ENCODE measurements around the gene ZFPM1.

DNA sequence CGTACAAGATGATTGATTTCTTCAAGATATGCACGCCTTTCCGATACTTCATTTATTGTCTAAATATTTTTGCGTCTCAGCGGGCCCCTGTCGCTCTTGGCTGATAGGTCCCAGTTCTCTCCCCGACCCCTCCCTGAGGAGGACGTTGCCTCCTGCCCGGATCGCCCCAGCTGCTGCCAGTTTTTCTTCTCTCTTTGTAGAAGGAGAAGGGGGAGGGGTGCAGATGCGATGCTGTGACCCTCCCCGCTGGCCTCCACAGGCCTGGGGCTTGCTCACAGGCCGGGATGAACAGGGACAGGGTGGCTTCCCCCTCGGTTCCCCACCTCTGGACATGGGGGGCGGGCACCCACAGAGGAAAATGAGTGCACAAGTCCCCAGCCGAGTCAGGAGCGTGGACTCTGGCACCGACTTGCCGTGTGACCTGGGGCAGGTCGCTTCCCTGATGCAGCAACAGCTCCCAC lies 63.6 kb downstream of the ZFPM1 start:
- TF ChIP-seq POLR2AphosphoS5 (IDR thresholded peaks at IDR 0.05; ENCODE audit: low read depth, low read length) (no peak), ELF1 (IDR thresholded peaks at IDR 0.05) (no peak), TAF1 (IDR thresholded peaks at IDR 0.05; ENCODE audit: borderline replicate concordance, low read depth, low read length) (no peak), RCOR1 (IDR thresholded peaks at IDR 0.05; ENCODE audit: low read length) (no peak), MAX (IDR thresholded peaks at IDR 0.05; ENCODE audit: low read depth) (no peak), REST (IDR thresholded peaks at IDR 0.05; ENCODE audit: low read depth, low read length) (no peak)
- TF ChIP-seq, protein P1, sequence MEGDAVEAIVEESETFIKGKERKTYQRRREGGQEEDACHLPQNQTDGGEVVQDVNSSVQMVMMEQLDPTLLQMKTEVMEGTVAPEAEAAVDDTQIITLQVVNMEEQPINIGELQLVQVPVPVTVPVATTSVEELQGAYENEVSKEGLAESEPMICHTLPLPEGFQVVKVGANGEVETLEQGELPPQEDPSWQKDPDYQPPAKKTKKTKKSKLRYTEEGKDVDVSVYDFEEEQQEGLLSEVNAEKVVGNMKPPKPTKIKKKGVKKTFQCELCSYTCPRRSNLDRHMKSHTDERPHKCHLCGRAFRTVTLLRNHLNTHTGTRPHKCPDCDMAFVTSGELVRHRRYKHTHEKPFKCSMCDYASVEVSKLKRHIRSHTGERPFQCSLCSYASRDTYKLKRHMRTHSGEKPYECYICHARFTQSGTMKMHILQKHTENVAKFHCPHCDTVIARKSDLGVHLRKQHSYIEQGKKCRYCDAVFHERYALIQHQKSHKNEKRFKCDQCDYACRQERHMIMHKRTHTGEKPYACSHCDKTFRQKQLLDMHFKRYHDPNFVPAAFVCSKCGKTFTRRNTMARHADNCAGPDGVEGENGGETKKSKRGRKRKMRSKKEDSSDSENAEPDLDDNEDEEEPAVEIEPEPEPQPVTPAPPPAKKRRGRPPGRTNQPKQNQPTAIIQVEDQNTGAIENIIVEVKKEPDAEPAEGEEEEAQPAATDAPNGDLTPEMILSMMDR (IDR thresholded peaks at IDR 0.05), result no peak

All from SK-N-SH (cell line).